Measurements from ENCODE around the gene KIF21B.

The KIF21B gene

GRCh38 chr1:200992382-200993048, 31.0 kb downstream of the KIF21B start:
- no peak for DNase-seq (ENCODE audit: low read depth in 2 of 2)

GRCh38 chr1:200991097-200991614, 32.4 kb downstream of the KIF21B start:
- no peak for DNase-seq (ENCODE audit: low read depth in 2 of 2)

DNA sequence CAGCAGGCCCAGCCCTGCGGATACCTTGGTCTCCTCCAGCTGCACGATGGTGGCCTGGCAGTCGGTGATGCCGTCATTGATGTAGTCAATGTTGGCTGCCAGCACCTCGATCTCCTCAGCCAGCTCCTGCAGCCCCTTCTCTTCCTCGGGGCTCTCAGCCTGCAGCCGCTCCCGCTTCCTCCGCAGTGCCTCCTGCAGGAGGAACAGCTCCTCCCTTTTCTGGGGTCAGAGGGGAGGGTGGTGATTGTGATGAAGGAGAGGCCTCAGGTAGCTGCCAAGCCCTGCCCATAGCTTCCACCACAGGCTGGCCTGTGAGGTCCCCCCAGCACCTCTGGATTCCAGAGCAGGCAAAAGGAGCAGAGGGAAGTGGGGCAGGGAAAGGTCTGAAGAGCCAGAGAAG, 33.4 kb downstream of the KIF21B start:
- DNase-seq (ENCODE audit: low read depth in 2 of 2), result no peak

DNA sequence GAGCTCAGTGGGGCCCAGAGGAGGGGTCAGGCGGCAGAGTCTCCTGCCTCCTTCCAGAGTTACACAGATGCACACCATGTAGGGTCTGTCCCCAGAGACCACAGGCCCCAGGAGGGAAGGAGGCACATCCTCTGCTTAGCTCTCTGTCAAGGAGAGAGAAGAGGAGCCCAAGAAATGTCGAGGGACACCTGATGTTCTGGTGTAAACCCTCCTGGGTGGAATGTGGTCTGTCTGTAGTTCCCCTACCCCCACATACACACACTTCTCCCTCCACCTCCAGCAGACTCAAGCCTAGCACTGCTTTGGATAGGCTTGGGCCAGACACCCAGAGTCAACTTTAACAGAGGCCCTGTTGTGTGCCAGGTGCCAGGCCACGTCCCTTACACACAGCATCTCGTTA, 34.2 kb downstream of the KIF21B start:
- no peak for DNase-seq (ENCODE audit: low read depth in 2 of 2)

GRCh38 chr1:200988693-200989092, 34.8 kb downstream of the KIF21B start:
- no peak for DNase-seq (ENCODE audit: low read depth in 2 of 2)

GRCh38 chr1:200985481-200985880, 38.0 kb downstream of the KIF21B start:
- no peak for DNase-seq (ENCODE audit: low read depth in 2 of 2)

GRCh38 chr1:200983035-200983561, 40.4 kb downstream of the KIF21B start:
- no peak for DNase-seq (ENCODE audit: low read depth in 2 of 2)

GRCh38 chr1:200982071-200982945, 41.2 kb downstream of the KIF21B start:
- no peak for DNase-seq (ENCODE audit: low read depth in 2 of 2)

DNA sequence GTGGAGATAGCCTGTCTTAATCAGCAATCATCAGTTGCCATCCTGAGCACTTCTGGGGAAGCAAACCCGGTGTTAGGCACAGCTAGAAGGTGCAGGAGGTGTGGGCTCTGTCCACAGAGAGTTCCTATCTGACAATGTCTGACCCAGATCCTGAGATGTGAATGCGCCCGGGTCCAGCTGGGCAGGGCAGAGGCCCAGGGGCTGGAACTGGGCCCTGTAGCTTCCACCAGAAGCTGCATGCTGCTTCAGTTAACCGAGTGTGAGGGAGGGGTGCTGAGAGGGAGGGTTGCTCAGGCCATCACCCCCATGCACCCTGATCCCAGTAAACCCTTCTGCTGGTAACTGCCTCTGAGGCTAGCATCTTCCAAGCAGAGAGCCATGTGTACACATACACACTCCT, 42.2 kb downstream of the KIF21B start:
- DNase-seq (ENCODE audit: low read depth in 2 of 2), result no peak

DNA sequence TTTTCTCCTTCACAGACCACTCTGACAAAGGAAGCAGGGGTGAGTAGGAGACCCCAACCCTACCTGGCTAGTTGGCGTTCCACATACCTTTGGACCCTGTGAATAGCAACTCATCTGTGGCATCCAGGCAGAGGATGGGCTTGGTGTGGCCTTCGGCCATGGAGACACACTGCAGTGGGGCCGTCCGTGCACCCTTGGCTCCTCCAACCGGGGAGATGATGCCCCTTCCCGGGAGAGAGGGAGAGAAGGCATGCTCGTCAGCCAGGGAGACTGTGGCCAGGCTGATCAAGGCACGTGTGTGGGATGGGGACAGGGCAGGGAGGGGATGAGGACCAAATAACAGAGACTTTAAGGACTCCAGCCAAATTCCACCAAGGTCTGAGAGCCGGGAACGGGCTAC, 42.6 kb downstream of the KIF21B start:
- DNase-seq (ENCODE audit: low read depth in 2 of 2), result no peak

GRCh38 chr1:200980452-200980772, 43.1 kb downstream of the KIF21B start:
- DNase-seq (ENCODE audit: low read depth in 2 of 2), result no peak

DNA sequence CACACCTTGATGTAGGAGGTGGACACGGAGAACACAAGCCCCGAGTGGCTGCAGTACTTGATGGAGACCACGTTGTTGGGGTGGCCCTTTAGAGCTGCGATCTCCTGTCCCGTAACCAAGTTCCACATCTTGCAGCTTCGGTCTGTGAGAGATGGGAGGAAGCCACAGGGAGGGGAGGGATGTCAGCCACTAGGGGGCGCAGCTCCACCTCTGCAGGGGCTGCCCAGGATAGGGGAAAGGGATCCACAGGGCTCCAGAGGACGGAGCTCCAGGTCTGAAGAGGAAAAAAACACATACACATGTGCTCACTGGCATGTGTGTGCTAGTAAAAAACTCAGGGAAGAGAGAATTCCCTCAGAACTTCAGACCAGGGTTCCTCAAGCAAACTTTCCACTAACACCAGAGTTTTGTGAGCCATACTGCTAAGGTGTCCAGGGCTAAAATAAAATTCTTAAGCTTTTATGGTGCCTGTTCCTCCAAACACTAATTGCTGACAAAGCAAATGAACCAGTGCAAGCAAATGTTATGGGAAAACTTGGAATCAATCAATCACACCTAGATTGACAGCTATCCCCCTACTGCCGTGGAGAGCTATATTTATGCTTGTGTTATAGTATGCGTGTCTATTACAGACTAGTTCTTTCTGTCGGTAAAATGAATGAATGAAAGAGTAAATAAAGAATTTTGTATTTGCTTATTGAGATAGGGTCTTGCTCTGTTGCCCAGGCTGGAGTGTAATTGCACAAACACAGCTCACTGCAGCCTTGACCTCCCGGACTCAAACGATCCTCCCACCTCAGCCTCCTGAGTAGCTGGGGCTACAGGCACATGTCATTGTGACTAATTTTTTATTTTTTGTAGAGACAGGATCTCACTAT, 43.7 kb downstream of the KIF21B start:
- peak; percentile 21 to 36 for DNase-seq (ENCODE audit: low read depth in 2 of 2)

DNA sequence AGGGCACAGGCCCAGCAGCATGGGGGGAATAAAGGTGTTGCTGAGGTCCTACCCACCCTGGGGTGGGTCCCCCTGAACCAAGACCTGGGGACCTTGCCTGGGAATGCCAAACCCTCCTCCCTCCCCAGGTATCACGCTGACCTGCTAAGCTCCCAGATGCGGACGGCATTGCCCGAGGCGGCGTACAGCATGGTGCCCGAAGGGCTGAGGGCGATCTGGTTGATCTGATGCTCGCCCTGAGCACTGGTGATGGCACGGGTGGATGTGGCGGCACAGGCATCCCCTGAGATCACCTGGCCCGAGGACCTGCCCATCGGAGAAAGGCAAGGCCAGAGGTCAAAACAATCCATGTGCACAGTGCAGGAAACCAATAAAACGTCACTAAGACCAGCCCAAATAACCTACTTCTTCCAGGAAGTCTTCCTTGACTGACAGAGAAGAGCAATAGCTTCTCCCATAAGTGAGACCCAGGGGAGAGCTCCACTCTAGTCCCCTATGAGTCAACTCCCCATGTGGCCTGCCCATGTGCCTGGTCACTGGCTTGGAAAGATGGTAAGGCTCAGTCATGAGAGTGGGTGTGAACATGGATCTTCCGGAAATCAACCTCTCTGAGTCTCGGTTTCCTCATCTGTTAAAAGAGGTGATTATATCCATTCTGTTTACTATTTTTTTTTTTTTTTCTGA, 46.3 kb downstream of the KIF21B start:
- no peak for DNase-seq (ENCODE audit: low read depth in 2 of 2)

DNA sequence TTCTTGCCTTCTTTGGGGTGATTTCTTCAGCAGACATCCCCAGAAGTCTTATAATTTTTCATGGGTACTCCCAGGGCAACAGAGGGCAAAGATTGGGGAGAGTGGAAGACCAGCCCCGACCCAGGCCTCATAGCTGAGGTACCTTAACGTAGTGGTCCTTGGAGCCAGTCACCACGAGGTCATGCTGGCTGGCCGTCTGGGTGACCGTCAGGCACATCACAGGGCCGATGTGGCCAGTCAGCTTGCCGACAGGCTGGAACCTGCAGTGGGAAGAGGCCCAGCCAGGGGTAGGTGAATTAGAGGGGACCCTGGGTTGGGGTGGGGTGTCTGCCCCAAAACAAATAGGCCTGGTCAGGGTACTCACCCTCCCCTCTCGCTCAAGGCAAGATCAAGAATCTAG, 46.9 kb downstream of the KIF21B start:
- no peak for DNase-seq (ENCODE audit: low read depth in 2 of 2)

DNA sequence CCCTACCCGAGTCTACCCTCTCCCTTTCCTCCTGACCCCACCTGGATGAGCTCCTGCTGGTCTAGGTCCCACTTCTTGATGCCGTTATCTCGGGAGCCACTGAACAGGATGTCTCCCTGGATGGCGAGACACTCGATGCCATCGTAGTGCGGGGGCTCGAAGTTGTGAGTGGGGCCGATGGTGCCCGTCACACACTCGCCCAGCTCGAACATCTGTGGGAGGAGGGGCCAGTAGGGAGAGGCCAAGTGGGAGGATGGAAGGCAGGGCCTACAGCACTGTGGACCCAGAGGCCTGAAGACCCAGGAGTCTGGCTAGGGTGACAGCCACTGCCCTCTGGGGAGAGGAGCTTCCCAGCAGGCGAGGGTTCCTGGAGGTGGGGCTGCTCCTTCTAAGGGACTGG, 48.1 kb downstream of the KIF21B start:
- no peak for DNase-seq (ENCODE audit: low read depth in 2 of 2)

DNA sequence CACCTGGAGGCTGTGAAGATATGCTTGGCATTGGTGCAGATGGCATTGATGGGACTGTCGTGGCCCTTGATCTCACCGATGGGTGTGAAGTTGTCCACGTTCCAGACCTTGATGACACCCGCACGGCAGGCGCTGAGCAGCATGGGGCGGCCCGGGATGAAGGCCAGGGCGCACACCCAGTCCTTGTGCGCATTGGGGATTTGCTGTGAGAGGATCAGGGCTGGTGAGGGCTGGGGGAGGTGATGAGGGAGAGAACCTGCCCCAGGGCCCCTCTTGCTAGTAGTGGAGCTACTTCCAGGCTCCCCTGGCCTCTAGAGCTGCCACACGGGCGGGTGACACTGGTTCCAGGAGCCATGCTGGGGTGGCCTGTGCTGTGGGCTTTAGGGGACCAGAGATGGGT, 48.8 kb downstream of the KIF21B start:
- no peak for DNase-seq (ENCODE audit: low read depth in 2 of 2)

- DNase-seq (ENCODE audit: low read depth in 2 of 2), result no peak
These were observed 49.4 kb downstream of the KIF21B start for GRCh38 chr1:200973937-200974657.

- DNase-seq (ENCODE audit: low read depth in 2 of 2), result no peak
These were observed 50.4 kb downstream of the KIF21B start for GRCh38 chr1:200972985-200973742.

GRCh38 chr1:200971955-200972711, 51.4 kb downstream of the KIF21B start:
- peak; percentile 27 to 42 for DNase-seq (ENCODE audit: low read depth in 2 of 2)

All from activated CD8-positive, alpha-beta memory T cell treated with anti-CD3 and anti-CD28 coated beads for 4 hours (primary cell).